ENCODE results near the gene OR7G3.

The OR7G3 gene

GRCh38 chr19:9086761-9087160, 40.0 kb downstream of the OR7G3 start, which contains the start of gene OR1M1:
OR1M1 (plus strand) TSS chr19:9087061; CDS start chr19:9093245, 6,184 bp downstream.
- no peak for DNase-seq

- DNase-seq, result no peak
These were observed 48.1 kb downstream of the OR7G3 start for GRCh38 chr19:9078651-9079050.

GRCh38 chr19:9076901-9077300, 49.8 kb downstream of the OR7G3 start:
- no peak for DNase-seq

Data from activated CD4-positive, CD25-positive, alpha-beta regulatory T cell (primary cell).